Stimulated activated naive CD4-positive, alpha-beta T cell (primary cell): ENCODE data around the gene KDM4B.
"Not testable (repeated sequence)": the region's sequence is repeated elsewhere in the genome, so short reads cannot be mapped to it uniquely, and the experiment has no call there.

Source experiments
- DNase-seq, 6 experiments: peaks; one replicate each; lab custom pipeline; 2025; lab: John Stamatoyannopoulos, UW

Gene KDM4B

GRCh38 chr19:4967738-4968461 lies 1.0 kb upstream of the KDM4B start:
- DNase-seq: no peak

DNA sequence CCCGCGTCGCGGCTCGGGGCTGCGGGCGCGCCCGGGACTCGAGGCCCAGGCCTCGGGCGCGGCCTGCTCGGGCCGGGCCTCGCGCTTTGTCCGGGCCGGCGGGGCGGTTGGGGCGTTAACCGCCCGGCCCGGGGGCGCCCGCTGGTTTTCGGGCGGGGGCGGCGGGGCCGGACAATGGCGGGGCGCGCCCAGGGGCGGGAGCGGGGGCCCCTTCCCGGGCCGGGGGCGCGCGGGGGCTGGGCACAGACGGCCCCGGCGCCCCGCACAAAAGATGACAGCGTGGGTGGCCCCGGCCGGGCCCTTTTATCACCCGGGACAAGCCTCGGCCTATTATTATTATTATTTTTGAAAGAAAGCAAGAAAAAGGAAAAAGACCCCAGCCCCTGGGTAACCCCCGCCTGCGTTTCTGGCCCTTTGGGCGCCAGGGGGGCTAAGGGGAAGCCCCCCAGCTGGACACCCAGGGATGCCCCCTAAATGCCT lies 419 bp downstream of the KDM4B start:
- DNase-seq: peak in 1 of 6 experiments; percentile 12

GRCh38 chr19:4969772-4970531 lies 1.0 kb downstream of the KDM4B start:
- peak in 1 of 6 experiments; percentile 39 for DNase-seq

DNA sequence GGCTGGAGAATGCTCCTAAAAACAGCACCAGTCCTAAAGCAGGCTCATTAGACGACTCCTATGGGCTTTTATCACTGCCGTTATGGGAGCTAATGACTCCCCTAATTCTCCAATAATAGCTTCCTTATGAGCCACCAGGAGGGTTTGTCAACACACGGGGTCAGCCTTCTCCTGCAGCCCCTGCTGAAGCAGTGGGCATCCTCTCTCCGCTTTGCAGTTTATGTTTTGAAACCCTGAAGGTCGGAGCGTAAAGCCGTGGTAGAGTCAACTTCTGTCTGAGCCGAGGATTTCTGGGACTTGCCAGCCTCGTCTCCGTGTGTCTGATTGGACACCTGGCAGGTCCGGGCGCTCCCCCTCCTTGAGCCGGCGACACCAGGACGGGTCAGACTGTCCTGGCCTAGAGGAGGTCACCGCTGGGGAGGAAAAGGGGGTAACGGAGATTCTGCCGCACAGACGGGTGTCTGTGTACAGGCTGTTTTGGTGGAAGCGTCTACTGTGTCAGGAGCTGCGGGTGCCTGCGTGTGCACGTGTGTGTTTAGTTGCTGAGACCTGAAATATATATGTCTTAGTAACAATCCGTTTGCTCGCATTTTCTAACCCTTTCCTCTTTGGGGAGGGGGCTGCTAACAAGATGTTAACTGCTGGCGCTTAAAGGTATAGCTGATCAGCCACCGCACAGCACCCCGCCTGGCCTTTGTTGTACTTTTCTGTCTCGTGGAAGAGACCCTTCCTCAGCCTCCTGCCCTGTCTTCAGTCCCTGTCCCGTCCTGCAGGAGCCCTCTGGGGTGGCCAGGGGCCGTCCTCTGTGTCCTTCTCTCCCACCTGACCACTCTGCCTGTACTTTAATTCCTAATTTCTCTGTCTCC lies 1.9 kb downstream of the KDM4B start:
- peak in 1 of 6 experiments; percentile 29 for DNase-seq

DNA sequence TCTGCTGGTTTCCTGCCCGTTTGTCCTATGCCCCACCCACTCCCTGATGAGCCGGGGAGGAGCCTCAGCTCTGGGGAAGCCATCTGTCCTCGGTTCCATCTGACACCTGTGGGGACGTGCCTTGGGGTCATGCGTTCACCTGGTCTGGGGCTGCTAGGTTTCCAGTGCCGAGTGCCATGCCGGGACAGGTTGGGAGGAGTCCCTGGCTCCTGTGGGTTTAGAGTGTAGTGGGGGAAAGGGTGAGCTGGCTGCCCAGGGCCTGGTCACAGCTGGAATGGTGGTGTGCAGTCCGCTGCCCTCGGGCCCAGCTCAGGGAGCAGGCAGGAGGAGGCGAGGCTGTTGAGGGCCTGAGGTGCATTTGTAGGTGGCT lies 2.5 kb downstream of the KDM4B start:
- peak in 3 of 6 experiments; percentile 13 to 21 (median 18) for DNase-seq

DNA sequence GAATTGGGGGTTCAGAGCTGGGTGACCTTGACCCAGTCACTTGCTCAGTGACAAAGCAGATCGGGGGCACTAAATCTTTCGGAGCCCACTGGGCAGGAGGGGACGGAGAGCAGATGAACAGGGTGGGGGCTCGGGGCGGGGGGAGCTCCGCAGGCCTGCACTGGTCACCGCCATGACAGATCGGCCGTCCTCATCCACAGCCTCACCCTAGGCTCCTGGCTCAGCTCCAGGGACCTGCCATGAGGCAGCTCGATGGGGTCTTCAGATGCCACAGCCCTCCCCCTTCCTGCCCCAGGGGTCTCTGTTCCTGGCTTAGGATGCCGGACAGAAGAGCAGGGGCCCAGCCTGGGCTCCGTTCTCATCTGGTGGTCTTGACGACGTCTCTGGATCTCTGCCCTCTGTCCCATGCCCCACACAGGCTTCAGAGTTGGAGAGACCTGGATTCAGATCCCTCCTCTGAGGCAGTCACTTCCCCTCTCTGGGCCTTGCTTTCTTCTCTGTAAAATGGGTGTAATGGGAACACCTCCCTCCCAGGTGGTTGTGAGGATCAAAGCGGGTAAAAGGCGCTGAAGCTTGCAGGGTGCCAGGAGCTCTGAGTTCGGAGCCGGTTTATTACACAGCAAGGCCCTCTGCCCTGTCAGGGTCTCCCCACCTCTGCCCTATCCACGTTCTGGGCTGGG lies 3.0 kb downstream of the KDM4B start:
- DNase-seq: no peak

GRCh38 chr19:4972509-4973230 lies 3.8 kb downstream of the KDM4B start:
- no peak for DNase-seq

DNA sequence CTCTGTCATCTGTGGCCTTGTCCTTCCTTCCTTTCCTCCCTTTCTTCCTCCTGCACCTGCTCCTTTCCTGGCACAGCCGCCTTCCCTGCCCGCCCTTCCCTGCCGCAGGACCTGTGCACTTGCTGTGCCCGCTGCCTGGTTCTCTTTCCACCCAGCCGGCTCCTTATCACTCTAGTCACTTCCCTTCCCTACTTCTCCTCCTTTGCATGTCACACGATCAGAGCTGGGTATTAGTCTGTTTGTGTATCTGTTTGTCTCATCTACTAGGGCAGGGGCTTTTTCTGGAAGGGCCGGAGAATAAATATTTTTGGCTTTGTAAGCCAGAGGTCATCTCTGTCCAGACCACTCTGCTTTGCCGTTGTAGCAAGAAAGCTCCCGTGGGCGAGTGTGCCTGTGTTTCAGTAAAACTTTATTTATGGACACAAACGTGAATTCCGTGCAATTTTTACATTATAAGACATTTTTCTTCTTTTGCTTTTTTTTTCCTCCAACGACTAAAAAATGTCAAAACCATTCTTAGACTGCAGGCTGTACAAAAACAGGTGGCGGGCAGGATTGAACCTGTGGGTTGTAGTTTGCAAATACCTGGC lies 6.1 kb downstream of the KDM4B start:
- DNase-seq: no peak

DNA sequence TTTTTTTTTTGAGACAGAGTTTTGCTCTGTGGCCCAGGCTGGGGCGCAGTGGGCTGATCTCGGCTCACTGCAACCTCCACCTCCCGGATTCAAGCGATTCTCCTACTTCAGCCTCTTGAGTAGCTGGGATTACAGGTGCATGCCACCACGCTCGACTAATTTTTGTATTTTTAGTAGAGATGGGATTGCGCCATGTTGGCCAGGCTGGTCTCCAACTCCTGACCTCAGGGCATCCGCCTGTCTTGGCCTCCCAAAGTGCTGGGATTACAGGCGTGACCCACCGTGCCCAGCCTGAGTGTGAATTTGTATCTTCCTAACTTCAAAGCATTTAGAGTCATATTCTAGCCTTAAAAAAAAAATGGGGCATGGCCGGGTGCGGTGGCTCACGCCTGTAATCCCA lies 6.7 kb downstream of the KDM4B start:
- not testable (repeated sequence) for DNase-seq

DNA sequence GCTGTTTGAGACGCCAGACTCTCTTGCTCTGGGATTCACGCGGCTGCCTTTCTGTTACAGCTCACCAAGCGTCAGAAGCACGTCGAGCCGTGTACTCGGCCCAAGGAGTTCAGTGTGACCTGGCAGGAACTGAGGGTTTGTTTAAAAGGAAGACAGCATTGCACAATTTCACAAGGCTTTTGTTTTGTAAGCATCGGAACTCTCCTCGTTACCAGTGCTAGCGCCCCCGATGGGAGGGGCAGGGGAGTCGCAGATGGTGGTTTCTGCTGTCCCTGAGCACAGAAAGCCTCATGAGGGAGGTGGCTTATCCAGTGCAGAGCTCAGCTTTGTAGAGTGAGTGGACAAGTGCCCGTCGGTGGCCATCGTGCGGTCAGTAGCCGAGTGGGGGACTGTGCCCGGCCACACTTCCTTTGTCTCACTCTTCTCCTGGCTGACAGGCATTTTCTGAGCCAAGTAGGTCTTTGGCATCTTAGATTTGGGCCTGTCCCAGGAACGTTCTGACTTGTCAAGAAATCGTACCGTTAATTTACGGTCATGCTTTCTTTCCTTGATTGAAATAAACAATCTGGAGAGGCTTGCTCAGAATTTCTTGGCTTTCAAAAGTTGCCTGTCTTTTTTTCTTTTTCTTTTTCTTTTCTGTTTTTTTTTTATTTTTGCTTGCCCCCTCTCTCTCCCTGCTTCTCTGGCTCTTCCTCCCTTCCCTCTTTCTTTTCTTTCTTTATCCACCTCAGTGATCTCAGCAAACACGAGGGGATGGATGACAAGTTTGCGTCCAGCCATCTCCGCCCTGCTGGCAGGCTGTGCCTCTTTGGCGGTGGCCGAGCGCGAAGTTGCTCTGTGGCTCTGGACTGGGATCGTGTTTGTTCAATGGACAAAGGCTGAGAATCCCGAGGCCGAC lies 7.7 kb downstream of the KDM4B start:
- DNase-seq: no peak

- no peak for DNase-seq
Observed at GRCh38 chr19:4977299-4978174, 8.6 kb downstream of the KDM4B start.

DNA sequence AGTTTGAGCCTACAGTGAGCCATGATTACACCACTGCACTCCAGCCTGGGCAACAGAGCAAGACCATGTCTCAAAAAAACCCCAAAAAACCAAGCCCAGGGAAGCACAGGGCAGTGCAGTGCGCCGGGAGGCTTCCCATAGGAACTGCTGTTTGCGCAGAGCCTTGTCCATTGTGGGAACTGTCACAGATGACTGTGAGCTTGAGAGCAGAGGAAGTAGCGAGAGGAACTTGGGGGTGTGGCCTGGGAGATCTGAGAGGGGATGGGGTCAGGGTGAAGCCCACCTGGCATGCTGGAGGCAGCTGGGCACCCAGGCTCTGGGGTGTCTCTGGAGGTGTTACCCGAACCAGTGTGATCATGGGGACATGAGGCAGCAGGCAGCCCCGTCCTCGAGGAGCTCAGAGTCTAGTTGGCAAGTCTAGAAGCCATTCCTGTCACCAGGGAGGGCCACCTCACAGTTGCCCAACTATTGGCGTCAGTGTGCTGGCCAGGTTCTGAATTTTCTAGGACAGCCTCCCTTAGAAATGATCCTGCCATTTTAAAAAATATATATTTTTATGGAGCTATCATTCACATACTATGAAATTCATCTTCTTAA lies 10.4 kb downstream of the KDM4B start:
- no peak for DNase-seq

DNA sequence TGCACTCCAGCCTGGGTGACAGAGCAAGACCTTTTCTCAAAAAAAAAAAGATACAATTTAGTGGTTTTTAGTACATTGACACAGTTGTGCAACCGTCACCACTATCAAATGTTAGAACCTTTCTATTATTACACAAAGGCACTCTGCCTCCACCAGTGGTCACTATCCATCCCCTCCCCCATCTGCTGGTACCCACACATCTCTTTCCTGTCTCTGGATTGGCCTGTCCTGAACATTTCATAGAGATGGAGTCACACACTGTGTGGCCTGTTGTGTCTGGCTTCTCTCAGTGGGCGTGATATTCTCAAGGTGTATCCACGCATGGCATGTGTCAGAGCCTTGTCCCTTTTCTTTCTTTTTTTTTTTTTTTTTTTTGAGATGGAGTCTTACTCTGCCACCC lies 11.2 kb downstream of the KDM4B start:
- DNase-seq: no peak

DNA sequence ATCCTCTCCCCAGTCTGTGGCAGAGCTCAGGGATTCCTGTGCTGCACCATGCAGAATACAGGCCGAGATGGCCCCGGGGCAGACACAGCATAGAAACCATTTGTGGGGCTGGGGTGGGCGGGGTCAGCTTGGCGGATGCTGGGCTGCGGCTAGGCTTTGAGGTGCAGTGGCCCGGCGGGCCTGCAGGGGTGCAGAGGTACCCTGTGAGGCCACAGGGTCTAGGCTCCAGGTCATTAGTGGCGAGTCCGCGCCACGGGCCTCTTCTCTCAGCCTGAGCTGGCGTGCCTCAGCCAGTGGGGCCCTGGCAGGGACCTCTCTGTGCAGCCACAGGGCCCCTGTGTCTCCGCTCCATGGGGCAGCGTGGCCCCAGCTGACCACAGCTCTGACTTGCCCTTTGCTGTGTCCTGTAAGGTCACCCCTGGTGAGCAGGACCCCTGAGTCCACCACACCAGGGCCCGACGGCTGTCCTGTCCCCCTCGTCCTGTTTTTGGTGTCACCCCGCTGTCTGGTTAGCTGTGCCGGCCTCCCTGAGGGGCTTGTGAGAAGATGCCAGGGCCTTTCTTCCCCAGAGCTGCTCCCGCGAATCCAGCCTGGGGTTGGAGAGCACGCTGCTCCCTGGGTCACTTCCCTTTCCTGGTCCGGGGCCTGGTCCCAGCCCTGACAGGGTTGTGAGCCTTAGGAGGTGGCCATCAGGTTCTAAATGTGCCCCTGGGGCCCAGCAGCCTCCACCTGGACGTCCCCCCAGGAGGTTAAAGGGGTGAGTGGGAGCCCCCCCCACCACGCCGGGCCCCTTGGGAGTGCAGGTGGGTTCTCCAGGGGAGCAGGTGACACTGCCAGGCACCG lies 12.1 kb downstream of the KDM4B start:
- DNase-seq: no peak

- no peak for DNase-seq
Observed at GRCh38 chr19:4981681-4981958, 12.7 kb downstream of the KDM4B start.

- DNase-seq: no peak
Observed at GRCh38 chr19:4983346-4984105, 14.6 kb downstream of the KDM4B start.

- DNase-seq: no peak
Observed at GRCh38 chr19:4984106-4984380, 15.1 kb downstream of the KDM4B start.
